Spinal cord (tissue), 10 donors: ENCODE measurements around the gene TIMM9. TPM values are rescaled to one million over a fixed set of nuclear protein-coding genes. Genes with fewer than 3 reads are reported as not detected.
A peak's percentile ranks its signal among the peaks of the same experiment; 100 is the strongest.
"Not testable (repeated sequence)": the region's sequence is repeated elsewhere in the genome, so short reads cannot be mapped to it uniquely, and the experiment has no call there.

Experiments used
- DNase-seq, 6 donors: peaks; one replicate each; pipeline versions ENCODE4 v3.0.0 to v3.0.0-alpha.2; 2013 to 2015; ENCODE audit warnings: low spot score in 6 of 6, low read depth in 4 of 6
- H3K27ac ChIP-seq: one replicate; pipeline ENCODE4 v1.5.1; 2013; ENCODE audit warnings: low read depth, low read length, control low read depth
- H3K27me3 ChIP-seq: one replicate; pipeline ENCODE4 v1.6.1; 2013; ENCODE audit warnings: low read length; ENCODE audit not compliant: control insufficient read depth, insufficient read depth
- H3K36me3 ChIP-seq: one replicate; pipeline ENCODE4 v1.6.1; 2013; ENCODE audit warnings: low read length; ENCODE audit not compliant: control insufficient read depth, insufficient read depth
- H3K4me1 ChIP-seq: one replicate; pipeline ENCODE4 v1.6.1; 2013; ENCODE audit warnings: low read length; ENCODE audit not compliant: control insufficient read depth, insufficient read depth
- H3K4me3 ChIP-seq: one replicate; pipeline ENCODE4 v1.5.1; 2013; ENCODE audit warnings: low read depth, low read length, control low read depth
- H3K9me3 ChIP-seq: one replicate; pipeline ENCODE4 v1.6.1; 2013; ENCODE audit warnings: low read length; ENCODE audit not compliant: control insufficient read depth, insufficient read depth
- WGBS: methylation state at CpG from one replicate; pipeline ENCODE4 v1.1.5; 2013; ENCODE audit warnings: missing lambda C conversion rate; ENCODE audit not compliant: insufficient coverage; 5-methylcytosine and 5-hydroxymethylcytosine counted together
- polyA plus RNA-seq, 2 donors: library from polyadenylated mRNA; unstranded; fragments of 120-200 nt; gene quantifications; one replicate each; pipeline ENCODE4 v1.2.1, GENCODE V29; 2013; ENCODE audit not compliant: insufficient read length in 2 of 2
- total RNA-seq, 2 donors: library from RNA; depleted of rRNA in 1 of 2; stranded (reverse); fragments of 120-200 nt in 1 of 2; fragments of >200 nt in 1 of 2; gene quantifications; one replicate each; pipeline versions ENCODE4 v1.2.3 to v1.2.4, GENCODE V29; 2013 to 2014
- donor health status: healthy.

TIMM9 gene
- total and polyA plus RNA-seq, 4 donors = 27.3 to 66.6 (median 46.5) TPM

DNA sequence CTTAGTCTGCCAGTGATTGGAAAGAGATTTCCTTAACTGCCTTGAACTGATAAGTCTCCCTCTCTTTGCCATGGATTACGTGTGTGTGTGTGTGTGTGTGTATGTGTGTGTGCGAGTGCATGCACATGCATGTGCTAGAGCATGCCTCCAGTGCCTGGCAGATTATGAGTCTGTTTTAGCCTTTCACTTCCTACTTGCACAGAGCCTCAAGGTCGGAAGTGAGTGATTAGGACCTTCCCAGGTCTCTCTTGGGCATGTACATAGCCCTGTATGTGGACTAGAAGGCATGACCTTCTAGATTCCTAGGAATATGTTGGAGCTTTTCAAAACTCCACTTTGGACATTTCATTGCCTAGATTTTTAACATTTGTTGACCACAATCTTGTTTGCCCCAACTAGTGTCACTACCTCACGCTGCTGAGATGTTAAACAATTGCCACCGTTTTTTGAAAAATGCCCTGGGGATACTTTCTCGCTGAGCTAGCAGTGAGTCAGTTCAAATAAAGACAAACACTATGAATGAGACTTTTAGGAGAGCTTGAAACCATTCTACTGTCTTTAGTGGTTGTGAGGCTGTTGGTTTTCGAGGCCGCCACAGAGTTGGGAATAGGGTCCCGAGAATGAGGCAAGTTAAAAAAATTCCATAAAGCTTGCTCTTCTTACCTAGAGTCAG lies 28.4 kb upstream of the TIMM9 start:
- peaks cover 24% of the 10 kb centered on the region for H3K36me3 ChIP-seq
- DNase-seq = no peak
- H3K4me3 ChIP-seq = no peak overlapping the region
- no peaks in the 10 kb centered on the region for H3K9me3 ChIP-seq
- no peaks in the 10 kb centered on the region for H3K4me1 ChIP-seq
- no peak overlapping the region for H3K27ac ChIP-seq
- H3K27me3 ChIP-seq = no peaks in the 10 kb centered on the region
- WGBS = 100% methylated on average over 1 of the region's 9 CpGs

DNA sequence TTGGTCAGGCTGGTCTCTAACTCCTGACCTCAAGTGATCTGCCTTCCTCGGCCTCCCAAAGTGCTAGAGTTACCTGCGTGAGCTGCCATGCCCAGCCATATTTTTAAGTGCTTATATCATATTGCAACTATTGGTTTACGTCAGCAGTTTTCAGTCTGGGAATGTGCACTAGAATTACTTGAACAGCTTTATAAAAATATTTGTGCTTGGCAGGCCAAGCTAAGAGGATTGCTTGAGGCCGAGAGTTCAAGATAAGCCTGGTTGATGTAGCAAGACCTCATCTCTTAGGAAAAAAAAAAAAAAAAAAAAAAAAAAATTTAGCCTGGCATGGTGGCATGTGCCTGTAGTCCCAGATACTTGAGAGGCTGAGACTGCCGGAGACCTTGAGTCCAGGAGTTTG lies 17.3 kb upstream of the TIMM9 start:
- WGBS = 86% methylated on average over 1 of the region's 5 CpGs
- no peaks in the 10 kb centered on the region for H3K4me1 ChIP-seq

DNA sequence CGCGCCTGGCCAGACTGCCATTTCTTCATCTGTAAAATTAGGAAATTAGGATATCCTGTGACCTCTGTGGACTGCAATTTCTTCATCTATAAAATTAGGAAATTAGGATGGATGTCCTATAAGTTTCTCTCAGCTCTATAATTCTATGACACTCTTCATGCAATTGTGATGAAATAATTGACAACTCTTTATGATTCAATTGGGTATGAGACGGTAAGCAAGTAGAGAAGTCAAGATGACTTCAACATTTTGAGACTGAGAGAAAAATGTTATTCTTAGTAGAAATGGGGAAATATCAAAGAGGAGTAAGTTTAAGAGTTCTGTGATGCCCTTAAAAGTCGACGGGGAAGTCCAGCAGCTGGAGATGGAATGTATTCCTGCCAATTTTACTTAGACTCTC lies 12.1 kb upstream of the TIMM9 start:
- Histone ChIP-seq H3K9me3 (no peaks in the 10 kb centered on the region), H3K4me1 (no peaks in the 10 kb centered on the region), H3K36me3 (peaks cover 30% of the 10 kb centered on the region), H3K4me3 (no peak overlapping the region), H3K27me3 (no peaks in the 10 kb centered on the region), H3K27ac (no peak overlapping the region)
- WGBS = 33% methylated on average over 1 of the region's 5 CpGs
- no peak for DNase-seq

More for the DNA sequence above, 17.3 kb upstream of the TIMM9 start:
- Histone ChIP-seq H3K36me3 (peaks cover 34% of the 10 kb centered on the region), H3K27me3 (no peaks in the 10 kb centered on the region), H3K4me3 (no peak overlapping the region), H3K27ac (no peak overlapping the region), H3K9me3 (no peaks in the 10 kb centered on the region)
- DNase-seq = no peak

DNA sequence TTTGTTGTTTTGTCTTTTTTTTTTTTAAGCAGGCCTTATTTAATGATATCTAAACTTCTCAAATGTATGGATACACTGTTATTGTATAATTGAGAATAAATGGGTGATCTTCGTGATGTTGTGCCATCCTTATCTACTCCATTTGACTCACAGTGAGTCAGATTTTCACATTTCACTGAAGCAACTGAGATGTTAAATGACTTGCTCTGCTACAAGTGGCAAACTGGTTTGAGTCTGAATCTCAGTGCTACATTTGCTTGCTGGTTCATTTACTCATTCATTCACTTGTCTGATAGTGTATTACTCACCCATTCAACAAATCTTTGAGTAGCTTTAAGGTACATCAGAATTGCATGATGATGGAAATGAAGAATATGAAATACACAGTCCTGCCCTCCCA lies 2.8 kb upstream of the TIMM9 start:
- Histone ChIP-seq H3K4me1 (peaks cover 8% of the 10 kb centered on the region), H3K36me3 (peaks cover 10% of the 10 kb centered on the region), H3K4me3 (no peak overlapping the region), H3K27ac (no peak overlapping the region), H3K27me3 (no peaks in the 10 kb centered on the region), H3K9me3 (no peaks in the 10 kb centered on the region)
- no peak for DNase-seq
- WGBS = no CpG with 5 or more reads among the region's 1 CpG

DNA sequence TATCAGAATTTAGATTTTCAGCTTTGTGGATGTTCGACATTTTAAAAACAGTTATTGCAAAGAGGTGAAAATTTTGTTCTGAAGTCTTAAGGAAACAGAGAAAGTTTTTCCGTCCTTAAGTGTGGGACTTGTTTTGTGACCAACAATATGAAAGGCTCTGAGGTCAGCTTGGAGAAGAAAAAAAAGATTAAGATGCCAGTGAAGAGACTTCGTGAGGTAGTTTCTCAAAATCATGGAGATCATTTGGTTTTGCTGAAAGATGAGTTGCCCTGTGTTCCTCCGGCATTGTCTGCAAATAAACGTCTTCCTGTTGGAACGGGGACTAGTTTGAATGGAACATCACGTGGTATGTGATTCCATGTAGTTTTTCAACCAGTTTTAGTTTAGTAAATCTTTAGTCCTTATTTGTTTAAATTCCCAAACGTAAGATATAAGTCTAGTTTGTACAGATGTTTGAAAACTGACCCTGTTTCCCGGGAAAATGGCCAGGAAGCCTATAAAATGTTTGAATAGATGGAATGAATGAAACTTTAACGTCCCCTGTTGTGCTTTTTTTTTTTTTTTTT lies 870 bp upstream of the TIMM9 start:
- H3K27me3 ChIP-seq = no peaks in the 10 kb centered on the region
- 4% methylated on average over 4 of the region's 10 CpGs for WGBS
- peaks cover 8% of the 10 kb centered on the region for H3K4me1 ChIP-seq
- no peaks in the 10 kb centered on the region for H3K9me3 ChIP-seq
- DNase-seq = peak; percentile 7 to 69 (median 34)
- peak overlapping the region; percentile 97 for H3K4me3 ChIP-seq
- H3K27ac ChIP-seq = peak overlapping the region; percentile 97
- peaks cover 9% of the 10 kb centered on the region for H3K36me3 ChIP-seq

DNA sequence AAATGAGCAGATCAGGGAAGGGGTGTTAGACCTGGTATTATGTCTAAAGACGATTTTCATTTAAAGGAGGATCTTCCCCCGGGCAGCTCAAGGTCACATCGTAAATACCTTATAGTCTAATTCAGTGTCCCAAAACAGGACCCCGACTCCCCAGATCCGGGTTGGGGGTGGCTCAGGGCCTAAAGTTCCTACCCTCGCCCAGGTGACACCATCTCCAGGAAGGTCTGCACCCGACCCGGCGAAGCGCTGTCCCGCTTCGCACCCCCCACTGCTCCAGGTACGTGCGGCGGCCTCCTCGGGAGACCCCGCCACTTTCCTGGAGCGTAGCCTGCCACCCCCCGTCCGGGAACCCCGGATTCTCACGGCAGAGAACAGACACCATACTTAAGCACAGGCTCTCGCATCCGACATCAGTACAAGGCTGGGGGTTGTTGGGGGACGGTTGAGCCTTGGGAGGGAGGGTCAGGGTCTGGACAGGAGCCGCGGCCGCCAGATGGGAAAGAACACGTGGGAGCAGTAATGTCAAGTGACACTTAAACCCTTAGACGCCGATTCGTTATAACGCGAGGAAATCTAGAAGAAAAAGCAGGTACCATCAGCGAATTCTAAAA lies 556 bp downstream of the TIMM9 start:
- peak overlapping the region; percentile 97 for H3K4me3 ChIP-seq
- H3K4me1 ChIP-seq = peaks cover 8% of the 10 kb centered on the region
- peaks cover 10% of the 10 kb centered on the region for H3K36me3 ChIP-seq
- 0% methylated on average over 24 of the region's 35 CpGs for WGBS
- H3K27me3 ChIP-seq = no peaks in the 10 kb centered on the region
- H3K9me3 ChIP-seq = no peaks in the 10 kb centered on the region
- H3K27ac ChIP-seq = peak overlapping the region; percentile 97
- peak in 3 of 6 donors; percentile 67 to 93 (median 93) for DNase-seq

DNA sequence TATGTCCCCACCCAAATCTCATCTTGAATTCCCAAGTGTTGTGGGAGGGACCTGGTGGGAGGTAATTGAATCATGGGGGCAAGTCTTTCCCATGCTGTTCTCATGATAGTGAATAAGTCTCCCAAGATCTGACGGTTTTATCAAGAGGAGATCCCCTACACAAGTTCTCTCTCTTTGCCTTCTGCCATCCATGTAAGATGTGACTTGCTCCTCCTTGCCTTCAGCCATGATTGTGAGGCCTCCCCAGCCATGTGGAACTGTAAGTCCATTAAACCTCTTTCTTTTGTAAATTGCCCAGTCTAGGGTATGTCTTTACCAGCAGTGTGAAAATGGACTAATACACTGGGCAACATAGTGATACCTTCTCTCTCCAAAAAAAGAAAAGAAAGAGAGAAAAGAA lies 10.4 kb downstream of the TIMM9 start:
- WGBS = no CpG with 5 or more reads among the region's 1 CpG
- H3K27ac ChIP-seq, H3K4me3 ChIP-seq, H3K9me3 ChIP-seq, DNase-seq, H3K4me1 ChIP-seq, H3K27me3 ChIP-seq: not testable (repeated sequence)
- H3K36me3 ChIP-seq = peaks cover 36% of the 10 kb centered on the region

DNA sequence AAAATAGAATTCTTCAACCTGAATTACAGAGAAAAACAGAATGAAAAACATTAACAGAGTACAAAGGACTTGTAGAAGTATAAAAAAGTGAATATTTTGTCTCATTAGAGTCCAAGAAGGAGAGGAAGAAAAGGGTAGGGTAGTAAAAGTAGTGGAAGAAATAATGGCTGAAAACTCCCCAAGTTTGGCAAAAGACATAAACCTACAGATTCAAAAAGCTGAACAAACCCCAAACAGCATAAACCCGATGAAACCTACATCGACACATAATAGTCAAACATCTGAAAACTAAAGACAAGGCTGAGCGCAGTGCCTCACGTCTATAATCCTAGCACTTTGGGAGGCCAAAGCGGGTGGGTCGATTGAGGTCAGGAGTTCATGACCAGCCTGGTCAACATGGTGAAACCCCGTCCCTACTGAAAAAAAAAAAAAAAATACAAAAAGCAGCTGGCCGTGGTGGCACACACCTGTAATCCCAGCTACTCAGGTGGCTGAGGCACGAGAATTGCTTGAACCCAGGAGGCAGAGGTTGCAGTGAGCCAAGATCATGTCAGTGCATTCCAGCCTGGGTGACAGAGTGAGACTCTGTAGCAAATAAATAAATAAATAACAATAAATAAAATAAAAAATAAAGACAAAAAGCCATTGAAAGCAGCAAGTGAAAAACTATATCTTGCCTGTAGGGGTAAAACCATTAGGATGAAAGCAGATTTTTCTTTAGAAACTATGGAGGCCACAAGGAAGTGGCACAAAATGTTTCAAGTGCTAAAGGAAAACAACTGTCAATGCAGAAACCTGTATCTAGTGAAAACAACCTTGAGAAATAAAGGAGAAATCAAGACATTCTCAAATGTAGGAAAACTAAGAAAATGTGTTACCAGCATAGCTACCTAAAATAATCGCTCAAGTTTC lies 11.4 kb downstream of the TIMM9 start:
- Histone ChIP-seq H3K27ac (no peak overlapping the region), H3K9me3 (no peaks in the 10 kb centered on the region), H3K27me3 (no peaks in the 10 kb centered on the region), H3K4me3 (no peak overlapping the region), H3K4me1 (no peaks in the 10 kb centered on the region), H3K36me3 (peaks cover 41% of the 10 kb centered on the region)
- WGBS = 100% methylated on average over 7 of the region's 10 CpGs
- no peak for DNase-seq

DNA sequence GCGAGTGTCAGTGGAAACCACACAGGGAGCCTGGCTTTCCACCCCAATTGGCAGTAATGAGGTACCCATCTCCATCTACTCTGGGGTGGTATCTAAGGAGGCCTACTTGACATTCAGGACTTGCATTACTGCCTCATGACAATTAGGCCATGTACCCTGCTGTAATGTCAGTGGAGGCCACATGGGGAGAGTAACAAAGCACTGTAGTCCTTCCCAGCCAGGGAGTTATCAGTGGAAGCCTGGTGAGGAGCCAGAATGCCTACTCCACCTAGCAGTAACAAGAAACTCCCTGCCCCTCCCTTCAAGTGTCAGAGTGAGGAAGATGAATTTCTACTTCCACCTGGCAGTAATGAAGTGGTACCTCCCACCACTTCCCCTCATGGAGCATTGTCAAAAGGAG lies 12.5 kb downstream of the TIMM9 start:
- WGBS = no CpG with 5 or more reads among the region's 1 CpG
- Histone ChIP-seq H3K36me3 (peaks cover 39% of the 10 kb centered on the region), H3K4me1 (peaks cover 4% of the 10 kb centered on the region)

More for the DNA sequence above, 12.5 kb downstream of the TIMM9 start:
- Histone ChIP-seq H3K27ac (no peak overlapping the region), H3K4me3 (no peak overlapping the region), H3K9me3 (no peaks in the 10 kb centered on the region), H3K27me3 (no peaks in the 10 kb centered on the region)
- DNase-seq = no peak
